ENCODE results near the gene HLA-DMA.
A peak's percentile ranks its signal among the peaks of the same experiment; 100 is the strongest.

HLA-DMA gene

GRCh38 chr6:32974541-32975308, 21.8 kb upstream of the HLA-DMA start:
- no peak for DNase-seq (ENCODE audit: low spot score)

DNA sequence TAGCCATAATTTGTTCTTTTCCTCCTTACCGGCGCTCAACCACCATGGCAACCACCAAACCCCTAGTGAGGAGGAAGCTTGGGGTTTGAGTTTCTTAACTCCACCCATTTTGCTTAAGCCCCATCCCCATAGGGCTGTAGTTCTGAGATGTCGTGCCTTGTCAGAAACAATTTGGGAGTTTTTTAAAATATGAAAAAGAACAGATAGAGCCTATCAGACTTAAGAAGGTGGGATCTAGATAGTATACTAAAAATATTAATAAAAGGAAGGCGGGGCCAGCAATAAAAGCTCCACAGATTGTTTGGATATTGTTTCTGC, 21.1 kb upstream of the HLA-DMA start:
- DNase-seq (ENCODE audit: low spot score), result no peak

DNA sequence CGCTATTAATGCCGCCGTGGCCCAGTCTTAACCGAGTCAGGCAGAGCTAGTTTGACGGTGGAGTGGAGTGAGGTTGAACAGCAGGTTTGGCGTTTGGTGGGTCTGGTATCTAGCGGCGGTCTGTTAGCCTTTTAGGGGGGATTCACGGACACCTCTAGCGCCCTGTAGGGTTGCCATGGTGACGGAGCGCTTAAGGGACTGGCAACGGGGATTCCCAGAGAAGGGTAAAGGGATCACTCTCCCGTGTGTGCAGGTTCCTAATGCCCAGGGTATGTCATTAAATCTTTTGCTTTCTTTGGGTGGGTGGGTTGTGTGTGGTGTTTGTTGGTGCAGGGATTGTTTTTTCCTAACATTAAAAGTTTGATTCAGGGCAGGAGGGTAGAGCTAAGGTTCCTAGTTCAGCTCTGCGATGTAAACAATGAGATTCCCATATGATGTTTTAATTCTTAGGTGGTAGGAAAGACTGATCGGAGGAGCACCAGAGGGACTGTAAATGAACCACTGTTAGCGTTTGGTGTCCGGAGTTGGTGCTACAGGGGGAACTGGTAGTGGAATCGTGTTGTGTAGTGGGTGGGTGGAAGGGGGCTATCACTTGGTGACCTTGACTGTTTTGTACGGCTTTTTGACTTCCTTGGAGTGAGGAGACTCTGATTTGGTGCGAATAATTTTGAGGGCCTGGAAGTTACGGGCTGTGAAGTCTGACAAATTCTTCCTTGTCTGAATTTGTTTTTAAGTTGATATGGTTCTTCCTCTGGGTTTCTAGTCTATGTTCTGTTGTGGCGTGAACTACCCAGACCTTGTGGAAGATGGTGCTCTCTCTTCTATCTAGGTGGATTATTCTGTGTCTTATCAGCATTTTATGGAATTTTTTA, 20.5 kb upstream of the HLA-DMA start:
- DNase-seq (ENCODE audit: low spot score), result no peak

- no peak for DNase-seq (ENCODE audit: low spot score)
Observed at GRCh38 chr6:32972353-32973143, 19.7 kb upstream of the HLA-DMA start.

- peak; percentile 100 for DNase-seq (ENCODE audit: low spot score)
Observed at GRCh38 chr6:32971581-32972352, 18.9 kb upstream of the HLA-DMA start.

DNA sequence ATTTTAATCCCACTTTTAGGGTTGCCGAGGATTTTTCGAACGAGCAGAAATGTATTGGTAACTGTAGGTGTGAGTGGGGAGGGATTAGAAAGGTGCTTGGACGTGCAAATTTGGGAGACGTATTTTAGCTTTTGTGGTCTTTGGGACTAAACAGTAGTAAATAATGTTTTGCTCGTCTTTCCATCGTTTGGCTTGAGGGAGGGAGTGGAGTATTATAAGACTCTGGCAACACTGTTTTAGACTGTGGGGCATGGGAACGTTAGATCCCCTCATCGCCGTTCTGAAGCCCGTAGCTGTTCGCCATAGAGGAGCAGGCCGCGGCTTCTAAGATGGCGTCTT, 18.3 kb upstream of the HLA-DMA start:
- no peak for DNase-seq (ENCODE audit: low spot score)

DNA sequence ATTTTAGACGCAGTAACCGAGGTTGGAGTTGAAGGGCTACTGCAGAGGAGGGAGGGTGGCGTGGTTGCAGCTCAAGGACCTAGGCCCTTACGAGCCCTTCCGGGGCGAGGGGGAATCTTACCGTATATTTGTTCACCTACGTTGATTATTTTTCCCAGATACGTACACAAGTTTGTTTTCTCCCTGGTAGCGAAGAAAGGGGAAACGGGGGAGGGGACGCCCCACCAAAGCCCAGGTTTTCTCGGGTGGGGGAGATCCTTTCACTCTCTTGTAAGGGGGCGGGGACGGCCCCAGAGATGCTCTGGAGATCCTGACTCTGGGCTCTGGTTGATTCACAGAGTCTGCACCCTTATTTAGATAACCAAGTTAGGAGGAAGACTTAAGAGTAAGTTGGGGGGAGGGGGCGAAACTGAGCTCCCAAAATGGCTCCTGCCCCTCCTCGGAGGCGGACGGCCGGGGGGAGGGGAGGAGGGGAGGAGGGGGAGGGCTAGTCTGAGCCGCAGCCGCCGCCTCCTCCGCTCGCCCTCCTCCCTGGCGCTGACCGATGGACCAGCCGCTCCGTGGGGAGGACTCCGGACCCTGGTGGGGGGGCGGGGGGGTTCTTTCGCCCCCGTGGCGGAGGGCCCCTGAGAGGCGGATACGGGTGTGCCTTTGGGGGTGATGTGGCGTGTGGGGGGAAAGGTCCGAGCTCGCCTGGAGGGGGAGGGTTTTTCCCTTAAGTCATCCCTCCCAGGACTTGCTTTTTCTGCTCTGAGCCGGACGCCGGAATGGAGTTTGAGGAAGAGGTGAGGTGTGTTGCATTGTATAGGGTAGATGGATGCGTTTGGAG, 17.7 kb upstream of the HLA-DMA start:
- peak; percentile 86 for DNase-seq (ENCODE audit: low spot score)

- peak; percentile 81 for DNase-seq (ENCODE audit: low spot score)
Observed at GRCh38 chr6:32969685-32970412, 17.0 kb upstream of the HLA-DMA start.

GRCh38 chr6:32968867-32969684, 16.2 kb upstream of the HLA-DMA start:
- DNase-seq (ENCODE audit: low spot score), result peak; percentile 89

- DNase-seq (ENCODE audit: low spot score), result peak; percentile 98
Observed at GRCh38 chr6:32968093-32968866, 15.4 kb upstream of the HLA-DMA start, which contains the start of gene BRD2. BRD2 (plus strand) TSS chr6:32968594; CDS start chr6:32972899, 4,305 bp downstream.

- peak; percentile 71 for DNase-seq (ENCODE audit: low spot score)
Observed at GRCh38 chr6:32967151-32968091, 14.5 kb upstream of the HLA-DMA start.

DNA sequence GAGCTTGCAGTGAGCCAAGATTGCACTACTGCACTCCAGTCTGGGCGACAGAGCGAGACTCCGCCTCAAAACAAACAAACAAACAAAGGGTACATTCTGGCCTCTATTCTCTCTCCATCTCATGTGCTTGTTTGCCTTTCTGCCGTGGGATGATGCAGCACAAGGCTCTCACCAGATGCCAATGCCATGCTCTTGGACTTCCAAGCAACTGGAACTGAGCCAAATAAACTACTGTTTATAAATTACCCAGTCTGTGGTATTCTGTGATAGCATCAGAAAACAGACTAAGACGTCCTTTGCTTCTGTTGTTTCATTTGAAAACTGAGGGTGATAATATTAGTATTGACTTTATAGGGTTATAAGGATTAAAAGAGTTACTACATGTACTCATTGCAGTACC, 11.9 kb upstream of the HLA-DMA start:
- no peak for DNase-seq (ENCODE audit: low spot score)

DNA sequence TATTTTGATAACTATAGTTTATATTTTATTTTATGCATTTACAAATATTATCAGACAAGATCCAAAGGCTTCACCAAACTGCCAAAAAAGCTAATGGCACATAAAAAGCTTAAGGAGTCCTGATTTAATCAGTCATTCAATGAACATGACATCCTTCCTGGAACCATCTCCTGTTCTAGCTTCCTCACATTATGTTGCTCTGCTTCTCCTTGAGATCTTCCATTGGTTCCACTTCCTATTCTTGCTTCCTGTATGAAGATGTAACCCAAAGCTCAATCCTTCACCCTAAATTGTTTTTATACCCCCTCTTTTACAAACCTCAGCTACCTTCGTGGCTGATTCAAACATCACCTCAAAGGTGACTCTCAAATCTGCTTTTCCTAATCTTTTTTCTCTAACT, 11.0 kb upstream of the HLA-DMA start:
- DNase-seq (ENCODE audit: low spot score), result no peak

GRCh38 chr6:32962213-32962826, 9.4 kb upstream of the HLA-DMA start:
- DNase-seq (ENCODE audit: low spot score), result no peak

GRCh38 chr6:32960563-32960962, 7.7 kb upstream of the HLA-DMA start:
- no peak for DNase-seq (ENCODE audit: low spot score)

- no peak for DNase-seq (ENCODE audit: low spot score)
Observed at GRCh38 chr6:32956176-32956575, 3.3 kb upstream of the HLA-DMA start.
